ENCODE data around the gene HEATR9.
A peak's percentile ranks its signal among the peaks of the same experiment; 100 is the strongest.

The HEATR9 gene

GRCh38 chr17:35893751-35894150, 25.1 kb upstream of the HEATR9 start:
- no peak for DNase-seq (ENCODE audit: low read depth)

GRCh38 chr17:35892091-35893035, 23.7 kb upstream of the HEATR9 start:
- DNase-seq (ENCODE audit: low read depth) = peak; percentile 18

- no peak for DNase-seq (ENCODE audit: low read depth)
Observed at GRCh38 chr17:35891269-35891668, 22.6 kb upstream of the HEATR9 start.

- no peak for DNase-seq (ENCODE audit: low read depth)
Observed at GRCh38 chr17:35890774-35891155, 22.1 kb upstream of the HEATR9 start.

- peak; percentile 72 for DNase-seq (ENCODE audit: low read depth)
Observed at GRCh38 chr17:35889818-35890773, 21.4 kb upstream of the HEATR9 start.

DNA sequence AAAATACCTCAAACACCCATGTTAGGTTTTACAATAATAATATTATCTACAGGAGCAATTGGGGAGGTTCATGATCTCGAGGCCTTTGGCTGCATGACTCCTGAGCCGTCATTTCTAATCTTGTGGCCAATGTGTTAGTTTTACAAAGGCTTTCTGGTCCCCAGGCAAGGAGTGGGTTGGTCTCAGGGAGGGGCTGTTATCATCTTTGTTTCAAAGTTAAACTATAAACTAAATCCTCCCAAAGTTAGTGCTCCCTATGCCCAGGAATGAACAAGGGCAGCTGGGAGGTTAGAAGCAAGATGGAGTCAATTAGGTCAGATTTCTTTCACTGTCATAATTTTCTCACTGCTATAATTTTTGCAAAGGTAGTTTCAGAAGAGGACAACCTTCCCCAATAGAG, 20.6 kb upstream of the HEATR9 start:
- DNase-seq (ENCODE audit: low read depth) = no peak

GRCh38 chr17:35879773-35880654, 11.3 kb upstream of the HEATR9 start, which contains the start of gene CCL5:
Gene CCL5 (minus strand): TSS chr17:35880360.
- no peak for DNase-seq (ENCODE audit: low read depth)

GRCh38 chr17:35878361-35878760, 9.7 kb upstream of the HEATR9 start:
- DNase-seq (ENCODE audit: low read depth) = no peak

- no peak for DNase-seq (ENCODE audit: low read depth)
Observed at GRCh38 chr17:35877345-35878029, 8.8 kb upstream of the HEATR9 start.

DNA sequence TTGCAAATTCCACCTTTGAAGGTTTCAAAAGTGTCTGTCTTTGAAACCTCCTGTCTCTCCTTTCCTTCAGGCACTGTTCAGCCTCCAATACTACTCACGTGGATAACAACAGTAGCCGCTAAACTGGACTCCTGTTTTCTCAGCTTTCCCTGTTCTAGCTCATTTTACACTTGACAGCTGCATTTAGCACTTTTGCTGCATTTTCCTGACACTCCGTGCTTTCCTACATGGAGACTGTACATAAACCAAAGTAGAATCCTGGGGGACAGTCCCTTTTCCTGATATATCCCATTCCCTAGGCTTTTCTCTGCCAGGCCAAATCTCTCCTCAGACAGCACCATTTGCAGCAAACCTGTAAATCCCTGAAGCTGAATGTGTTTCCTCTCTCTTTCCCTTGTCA, 7.8 kb upstream of the HEATR9 start:
- DNase-seq (ENCODE audit: low read depth) = no peak

DNA sequence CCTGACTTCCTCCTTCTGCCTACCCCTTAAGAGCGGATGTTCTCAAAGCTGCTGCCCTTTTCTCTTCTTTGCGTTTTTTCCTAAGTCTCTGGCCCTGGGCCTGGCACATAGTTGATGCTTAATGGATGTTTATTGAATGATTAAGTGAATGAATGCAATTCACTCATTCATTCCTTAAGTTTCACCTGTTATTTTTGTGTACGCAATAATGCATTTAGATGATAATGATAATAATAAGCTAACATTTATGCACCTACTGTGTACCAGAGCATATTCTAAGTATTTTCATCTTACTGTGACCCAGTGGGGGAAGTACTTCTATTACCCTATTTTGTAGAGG, 7.1 kb upstream of the HEATR9 start:
- DNase-seq (ENCODE audit: low read depth) = no peak

DNA sequence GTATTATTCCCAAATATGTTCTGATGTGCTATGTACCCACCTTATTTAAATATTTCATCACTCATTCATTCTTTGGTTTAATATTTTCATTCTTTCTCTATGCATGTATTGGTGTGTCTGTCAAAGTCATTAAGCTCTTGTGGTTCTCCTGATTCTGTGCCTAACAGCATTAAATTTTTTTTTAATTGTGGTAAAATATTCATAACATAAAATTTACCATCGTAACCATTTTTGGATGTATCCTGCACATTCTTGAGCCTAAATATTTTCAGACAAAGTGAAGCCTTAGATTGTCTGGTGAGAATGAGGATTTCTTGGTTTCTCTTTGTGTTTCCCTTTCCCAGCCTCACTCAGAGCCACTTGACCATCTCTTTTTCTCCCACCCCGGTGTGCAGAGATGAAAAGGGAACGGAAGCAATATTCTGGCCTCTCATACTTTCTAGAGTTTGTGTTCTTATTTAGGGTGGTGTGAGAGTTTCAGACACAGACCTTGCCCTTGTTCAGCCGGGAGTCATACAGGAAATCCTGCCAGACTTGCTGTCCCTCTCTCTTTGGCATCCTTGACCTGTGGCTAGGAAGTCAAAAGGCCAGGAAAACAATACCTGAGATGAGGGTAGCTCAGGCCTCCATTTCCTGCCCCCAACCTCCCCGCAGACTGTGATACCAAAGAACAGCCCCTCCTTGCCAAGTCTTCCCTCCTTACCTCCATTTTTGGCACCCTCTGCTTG, 6.5 kb upstream of the HEATR9 start:
- no peak for DNase-seq (ENCODE audit: low read depth)

DNA sequence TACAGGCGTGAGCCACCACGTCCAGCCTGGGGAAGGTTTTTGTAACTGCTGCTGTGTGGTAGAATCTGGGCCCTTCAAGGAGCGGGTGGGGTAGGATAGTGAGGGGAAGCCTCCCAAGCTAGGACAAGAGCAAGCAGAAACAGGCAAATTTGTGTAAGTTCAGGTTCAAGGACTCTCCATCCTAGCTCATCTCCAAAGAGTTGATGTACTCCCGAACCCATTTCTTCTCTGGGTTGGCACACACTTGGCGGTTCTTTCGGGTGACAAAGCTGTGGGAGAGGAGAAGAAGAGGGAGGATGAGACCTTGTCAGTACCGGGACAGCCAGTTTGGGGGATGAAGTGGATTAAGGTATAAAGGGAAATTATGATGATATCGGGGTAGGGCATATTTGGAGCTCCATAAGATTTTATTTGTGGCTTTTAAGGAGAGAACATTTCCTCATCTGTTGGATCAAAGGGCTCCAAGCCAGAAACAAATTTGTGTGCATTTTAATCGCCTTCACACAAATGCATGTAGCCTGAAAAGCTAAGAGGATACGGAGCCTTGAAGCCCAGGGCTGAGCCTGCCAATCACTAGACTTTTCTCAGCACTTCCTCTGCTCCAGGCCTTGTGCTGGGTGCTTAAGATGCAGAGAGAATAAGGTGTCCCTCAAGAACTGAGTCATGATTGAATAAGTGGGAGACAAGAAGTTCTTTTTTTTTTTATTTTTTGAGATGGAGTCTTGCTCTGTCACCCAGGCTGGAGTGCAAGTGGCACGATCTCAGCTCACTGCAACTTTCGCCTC, 3.7 kb upstream of the HEATR9 start:
- DNase-seq (ENCODE audit: low read depth) = no peak

DNA sequence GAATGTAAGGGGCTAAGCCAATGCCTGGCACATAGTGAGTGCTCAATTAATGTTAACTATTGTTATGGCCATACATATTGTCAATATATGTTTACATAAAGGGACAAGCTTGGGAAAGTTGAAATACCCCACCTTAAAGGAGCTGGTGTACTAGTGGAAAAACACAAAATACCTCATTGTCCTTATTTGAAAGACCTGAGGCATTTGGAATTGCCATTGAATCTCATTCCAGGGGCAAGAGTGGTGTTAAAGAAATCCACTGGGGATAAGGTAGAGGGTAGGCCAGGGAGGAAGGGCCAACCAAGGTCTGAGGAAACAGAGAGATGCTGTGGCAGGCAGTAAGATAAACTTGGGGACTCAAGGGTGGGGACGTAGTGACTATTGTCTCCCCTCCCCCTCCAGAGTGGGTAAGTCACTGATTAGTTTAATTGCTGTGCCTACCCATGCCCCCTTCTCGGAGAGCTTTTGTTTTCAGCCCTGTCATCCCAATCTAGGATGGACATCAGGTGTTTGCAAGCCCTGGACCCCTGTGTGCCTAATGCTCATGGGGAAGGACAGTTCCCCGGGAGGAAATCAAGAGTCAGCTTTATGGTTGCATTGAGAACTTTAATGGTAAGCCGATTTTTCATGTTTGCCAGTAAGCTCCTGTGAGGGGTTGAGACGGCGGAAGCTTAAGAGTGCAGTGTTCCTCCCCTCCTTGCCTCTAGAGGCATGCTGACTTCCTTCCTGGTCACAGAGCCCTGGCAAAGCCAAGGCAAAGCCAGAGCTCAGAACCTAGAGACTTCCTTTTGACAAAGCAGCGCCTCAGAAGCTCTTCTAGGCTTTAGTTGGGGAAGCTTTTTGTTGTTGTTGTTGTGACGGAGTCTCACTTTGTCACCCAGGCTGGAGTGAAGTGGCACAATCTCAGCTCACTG, 2.5 kb upstream of the HEATR9 start:
- no peak for DNase-seq (ENCODE audit: low read depth)

GRCh38 chr17:35867574-35867973, 1.1 kb downstream of the HEATR9 start:
- DNase-seq (ENCODE audit: low read depth) = no peak

GRCh38 chr17:35866341-35866950, 2.2 kb downstream of the HEATR9 start:
- DNase-seq (ENCODE audit: low read depth) = no peak

DNA sequence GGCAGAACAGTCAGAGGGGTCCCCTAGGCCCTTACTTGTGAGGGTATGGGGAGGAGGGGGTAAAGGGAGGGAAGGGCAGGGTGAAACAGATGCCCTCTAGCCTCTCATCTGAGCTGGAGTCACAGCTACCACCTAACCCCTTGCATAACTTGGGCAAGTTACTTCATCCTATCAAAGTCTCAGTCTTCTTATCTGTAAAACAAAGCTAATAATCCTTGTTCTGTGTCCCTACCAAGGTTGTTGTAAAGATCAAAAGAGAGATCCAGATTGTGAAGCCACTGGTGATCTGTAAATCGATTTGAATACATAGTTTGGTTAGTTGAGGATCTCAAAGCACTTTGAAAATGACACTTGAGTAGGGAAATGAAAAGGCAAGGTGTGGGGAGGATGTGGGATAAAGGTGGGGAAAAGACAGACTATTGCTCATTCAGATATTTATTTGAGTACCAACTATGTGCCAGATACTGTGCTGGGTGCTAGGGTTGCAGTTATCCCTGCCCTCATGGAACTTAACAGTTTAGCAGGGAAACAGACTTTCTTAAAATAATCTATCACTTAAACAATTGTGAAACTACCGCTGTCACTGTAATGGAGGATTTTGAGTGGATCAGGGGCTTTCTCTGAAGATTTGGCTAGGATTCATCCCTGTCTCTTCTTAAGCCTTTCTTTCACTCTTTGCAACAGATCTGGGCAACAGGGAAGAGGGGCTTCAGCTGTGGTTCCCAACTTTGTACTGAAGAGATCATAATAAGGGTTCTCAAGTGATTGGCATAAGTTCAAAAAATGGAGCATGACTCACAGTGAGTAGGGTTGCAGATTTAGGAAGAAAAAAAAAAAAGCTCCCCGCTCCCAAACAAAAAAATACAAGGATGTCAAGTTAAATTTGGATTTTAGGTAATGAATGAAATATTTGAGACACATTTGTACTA, 3.0 kb downstream of the HEATR9 start:
- DNase-seq (ENCODE audit: low read depth) = peak; percentile 30

Data from amniotic epithelial cell (primary cell).